ENCODE results near the gene PROX1.

The PROX1 gene

DNA sequence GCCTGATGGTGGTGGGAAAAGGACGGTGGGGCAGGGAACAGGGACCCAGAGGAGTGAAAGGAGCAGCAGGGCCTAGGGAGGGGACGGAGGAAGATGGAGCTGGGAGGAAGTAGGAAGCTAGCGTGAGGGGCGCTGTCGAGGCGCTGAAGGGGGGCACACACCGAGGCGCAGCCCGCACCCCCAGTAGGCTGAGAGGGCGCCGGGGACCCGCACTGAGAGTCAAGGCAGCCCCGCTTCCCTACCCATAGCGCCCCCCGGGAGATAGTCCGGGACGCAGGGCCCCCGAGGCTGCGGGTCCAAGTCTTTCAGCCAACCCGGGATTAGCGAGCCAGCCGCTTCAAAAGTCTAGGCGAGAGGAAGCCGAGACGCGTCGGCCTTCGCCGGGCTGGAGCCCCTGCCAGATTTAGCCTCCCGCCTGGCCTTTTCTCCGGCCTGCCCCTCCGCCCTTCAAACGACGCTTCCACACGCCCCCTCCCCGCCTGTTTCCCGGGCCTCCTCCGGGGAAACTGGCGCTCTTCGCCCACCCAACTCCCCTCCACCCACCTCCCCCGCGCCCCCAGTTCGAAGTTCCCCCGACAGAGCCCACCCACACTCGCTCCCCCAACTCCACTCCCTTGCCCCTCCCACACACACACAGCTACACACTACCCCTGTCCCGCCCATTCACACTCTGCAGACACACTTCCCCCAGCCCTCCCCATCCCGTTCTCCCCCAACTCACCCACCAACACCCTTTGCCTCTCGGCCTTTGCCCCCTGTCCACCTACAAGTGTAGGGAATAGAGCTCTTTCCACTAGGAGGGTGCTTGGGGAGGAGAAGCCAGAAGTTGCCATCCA is 7.8 kb upstream of the PROX1 start:
- Histone ChIP-seq H3K27me3 (peaks cover 2 to 70% of the 10 kb centered on the region in 2 donors), H3K27ac (no peak overlapping the region), H3K36me3 (no peaks in the 10 kb centered on the region), H3K9me3 (no peaks in the 10 kb centered on the region), H3K4me3 (no peak overlapping the region), H3K4me1 (peaks cover 0 to 15% (median 12%) of the 10 kb centered on the region in 4 donors)
- TF ChIP-seq, protein P1, sequence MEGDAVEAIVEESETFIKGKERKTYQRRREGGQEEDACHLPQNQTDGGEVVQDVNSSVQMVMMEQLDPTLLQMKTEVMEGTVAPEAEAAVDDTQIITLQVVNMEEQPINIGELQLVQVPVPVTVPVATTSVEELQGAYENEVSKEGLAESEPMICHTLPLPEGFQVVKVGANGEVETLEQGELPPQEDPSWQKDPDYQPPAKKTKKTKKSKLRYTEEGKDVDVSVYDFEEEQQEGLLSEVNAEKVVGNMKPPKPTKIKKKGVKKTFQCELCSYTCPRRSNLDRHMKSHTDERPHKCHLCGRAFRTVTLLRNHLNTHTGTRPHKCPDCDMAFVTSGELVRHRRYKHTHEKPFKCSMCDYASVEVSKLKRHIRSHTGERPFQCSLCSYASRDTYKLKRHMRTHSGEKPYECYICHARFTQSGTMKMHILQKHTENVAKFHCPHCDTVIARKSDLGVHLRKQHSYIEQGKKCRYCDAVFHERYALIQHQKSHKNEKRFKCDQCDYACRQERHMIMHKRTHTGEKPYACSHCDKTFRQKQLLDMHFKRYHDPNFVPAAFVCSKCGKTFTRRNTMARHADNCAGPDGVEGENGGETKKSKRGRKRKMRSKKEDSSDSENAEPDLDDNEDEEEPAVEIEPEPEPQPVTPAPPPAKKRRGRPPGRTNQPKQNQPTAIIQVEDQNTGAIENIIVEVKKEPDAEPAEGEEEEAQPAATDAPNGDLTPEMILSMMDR (IDR thresholded peaks at IDR 0.05) = no peak
- DNase-seq = no peak
- intact Hi-C loops (cut with DNase I; ENCODE audit: low total_unique reads) = no loop called here

DNA sequence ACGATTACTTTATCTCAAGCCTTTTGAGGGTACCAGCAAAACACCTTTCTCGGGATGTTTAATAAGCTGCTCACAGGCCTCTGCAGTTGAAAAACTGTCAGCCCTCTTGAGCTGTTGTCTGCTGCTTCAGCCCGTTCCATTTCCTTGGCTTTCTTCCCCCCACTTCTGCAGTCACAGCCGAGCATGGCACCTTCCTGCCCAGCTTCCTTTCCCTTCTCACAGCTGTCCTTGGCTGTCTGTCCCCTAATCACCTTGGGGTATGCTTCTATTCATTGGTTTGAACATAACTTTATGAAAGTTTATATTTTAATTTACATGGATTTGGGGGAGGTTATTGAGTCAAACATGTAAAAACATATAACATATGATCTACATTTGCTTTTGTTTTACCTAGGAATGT is 6.9 kb upstream of the PROX1 start:
- no peaks in the 10 kb centered on the region for H3K9me3 ChIP-seq
- H3K4me1 ChIP-seq = peaks cover 0 to 24% (median 20%) of the 10 kb centered on the region in 4 donors
- intact Hi-C loops (cut with DNase I; ENCODE audit: low total_unique reads) = no loop called here
- TF ChIP-seq, protein P1 (IDR thresholded peaks at IDR 0.05) = no peak
- no peaks in the 10 kb centered on the region for H3K36me3 ChIP-seq
- H3K27ac ChIP-seq = no peak overlapping the region
- no peak overlapping the region for H3K4me3 ChIP-seq
- peaks cover 5 to 79% of the 10 kb centered on the region in 2 donors for H3K27me3 ChIP-seq
- no peak for DNase-seq

GRCh38 chr1:213982289-213982671 is 5.5 kb upstream of the PROX1 start:
- H3K9me3 ChIP-seq = no peaks in the 10 kb centered on the region
- H3K4me1 ChIP-seq = peaks cover 0 to 38% (median 26%) of the 10 kb centered on the region in 4 donors
- no peak overlapping the region for H3K27ac ChIP-seq
- TF ChIP-seq, protein P1 (IDR thresholded peaks at IDR 0.05) = no peak
- H3K36me3 ChIP-seq = no peaks in the 10 kb centered on the region
- intact Hi-C loops (cut with DNase I; ENCODE audit: low total_unique reads) = no loop called here
- peaks cover 5 to 90% of the 10 kb centered on the region in 2 donors for H3K27me3 ChIP-seq
- peak overlapping the region in 1 of 2 donors; percentile 38 for H3K4me3 ChIP-seq
- no peak for DNase-seq

DNA sequence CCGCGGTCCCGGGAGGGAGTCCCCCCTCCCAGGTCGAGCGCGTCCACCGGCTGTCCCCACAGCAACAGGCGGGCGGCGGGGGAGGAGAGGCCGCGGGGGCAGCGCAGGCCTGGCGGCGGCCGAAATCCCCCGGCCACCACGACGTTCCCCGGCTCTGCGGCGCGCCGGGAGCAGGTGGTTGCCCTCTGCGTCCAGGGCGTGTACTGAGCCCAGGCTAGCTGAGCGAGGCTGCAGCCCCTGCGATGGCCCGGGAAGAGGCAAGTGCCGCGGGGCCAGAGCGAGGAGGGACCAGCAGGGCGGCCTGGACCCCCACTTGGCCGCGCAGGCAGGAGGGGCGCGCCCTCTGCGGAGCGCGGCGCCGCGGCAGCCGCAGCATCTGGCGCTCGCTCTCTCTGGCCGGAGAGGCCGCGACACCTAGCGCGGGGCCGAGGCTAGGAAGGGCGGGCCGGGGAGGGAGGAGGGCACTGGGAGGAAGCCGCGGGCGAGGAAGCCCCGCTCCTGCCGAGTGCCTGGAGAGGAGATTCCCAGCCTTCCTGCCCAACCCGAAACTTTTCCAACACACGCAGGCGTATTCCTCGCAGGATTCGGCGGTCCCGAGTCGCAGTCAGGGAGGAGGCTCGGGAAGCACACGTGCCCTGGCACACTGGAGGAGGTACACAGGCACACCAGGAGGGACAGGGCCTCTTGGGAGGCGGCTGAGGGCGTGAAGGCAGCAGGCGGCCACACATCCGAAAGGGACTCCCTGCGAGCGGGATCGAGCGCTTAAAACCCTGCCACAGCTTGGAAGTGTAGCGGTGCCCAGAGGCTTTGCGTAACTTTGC is 4.9 kb upstream of the PROX1 start:
- H3K27ac ChIP-seq = no peak overlapping the region
- no peaks in the 10 kb centered on the region for H3K9me3 ChIP-seq
- DNase-seq = no peak
- peaks cover 5 to 85% of the 10 kb centered on the region in 2 donors for H3K27me3 ChIP-seq
- intact Hi-C loops (cut with DNase I; ENCODE audit: low total_unique reads) = no loop called here
- peak overlapping the region; percentile 3 to 38 for H3K4me3 ChIP-seq
- H3K36me3 ChIP-seq = no peaks in the 10 kb centered on the region
- TF ChIP-seq, protein P1 (IDR thresholded peaks at IDR 0.05) = no peak
- H3K4me1 ChIP-seq = peaks cover 0 to 40% (median 27%) of the 10 kb centered on the region in 4 donors

DNA sequence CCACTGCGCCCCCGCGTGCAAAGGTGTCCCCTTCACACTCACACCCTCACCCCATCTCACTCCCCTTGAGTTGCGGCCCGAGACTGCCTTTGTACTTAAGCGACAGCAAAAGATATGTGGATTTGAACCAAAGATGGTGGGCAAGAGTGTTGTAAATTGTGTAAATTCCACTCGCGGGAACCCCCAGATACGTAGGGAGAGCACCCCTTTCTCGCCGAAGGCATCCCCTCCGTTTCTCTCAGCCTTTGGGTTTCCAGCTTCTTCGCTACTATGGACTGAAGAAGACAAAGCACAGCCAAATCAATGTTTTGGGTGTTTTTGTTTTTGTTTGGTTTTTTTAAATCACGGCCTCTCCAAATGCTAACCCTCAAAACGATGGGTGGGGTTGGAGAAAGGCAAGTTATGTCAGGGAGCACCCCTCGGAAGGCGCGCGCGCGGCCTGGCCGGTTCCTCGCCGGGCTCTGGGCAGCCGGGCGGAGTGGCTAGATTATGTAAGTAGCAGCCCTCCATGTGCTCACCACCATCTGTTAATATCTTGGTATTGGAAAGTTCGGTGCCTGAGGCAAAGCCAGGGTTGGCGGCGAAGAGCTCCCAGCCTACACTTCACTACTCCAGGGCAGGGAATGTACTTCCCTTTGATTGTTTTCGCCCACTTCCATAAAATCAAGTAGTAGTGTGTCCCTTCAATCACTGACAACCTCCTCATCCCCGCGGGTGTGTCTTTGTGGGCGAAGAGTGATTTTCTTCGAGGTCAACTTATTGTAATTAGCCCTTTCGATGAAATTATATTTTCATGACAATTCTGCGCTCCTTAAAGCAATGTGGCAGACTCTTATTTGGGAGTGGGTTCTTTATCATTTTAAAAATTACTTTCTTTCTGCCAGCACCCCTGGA is 4.0 kb upstream of the PROX1 start:
- Histone ChIP-seq H3K36me3 (no peaks in the 10 kb centered on the region), H3K9me3 (no peaks in the 10 kb centered on the region), H3K4me1 (peaks cover 0 to 46% (median 30%) of the 10 kb centered on the region in 4 donors), H3K4me3 (peak overlapping the region in 1 of 2 donors; percentile 38), H3K27ac (no peak overlapping the region), H3K27me3 (peaks cover 5 to 82% of the 10 kb centered on the region in 2 donors)
- intact Hi-C loops (cut with DNase I; ENCODE audit: low total_unique reads) = no loop called here
- TF ChIP-seq, protein P1 (IDR thresholded peaks at IDR 0.05) = no peak
- DNase-seq = no peak
